Lower lobe of right lung (tissue), 2 donors: ENCODE data around the gene TRIML2. TPM values are rescaled to one million over a fixed set of nuclear protein-coding genes. Genes with fewer than 3 reads are reported as not detected.

Experiments used
- ATAC-seq, 2 donors: fragments of 200-7000 bp; cut with Tn5 transposase; one replicate each; pipeline ENCODE4 v1.9.1; 2020 to 2022; ENCODE audit warnings: mild to moderate bottlenecking in 2 of 2, moderate library complexity in 2 of 2
- DNase-seq: peaks from one replicate; pipeline ENCODE4 v3.0.0-alpha.2; 2020
- H3K27ac ChIP-seq: fragments of 200-600 bp; one replicate; pipeline ENCODE4 v1.8.0; 2022
- H3K27me3 ChIP-seq: fragments of 200-600 bp; one replicate; pipeline ENCODE4 v1.8.0; 2022; ENCODE audit warnings: low read depth
- H3K36me3 ChIP-seq: fragments of 200-600 bp; one replicate; pipeline ENCODE4 v1.8.0; 2022; ENCODE audit warnings: mild to moderate bottlenecking
- H3K4me1 ChIP-seq: fragments of 200-600 bp; one replicate; pipeline ENCODE4 v1.8.0; 2022
- H3K4me3 ChIP-seq: fragments of 200-600 bp; one replicate; pipeline ENCODE4 v1.8.0; 2022; ENCODE audit warnings: mild to moderate bottlenecking
- H3K9me3 ChIP-seq: fragments of 200-600 bp; one replicate; pipeline ENCODE4 v1.8.0; 2022
- intact Hi-C: fragments of 100-400 bp; cut with DNase I; formaldehyde crosslinking; loops from one replicate; pipeline ENCODE4 v1.11.0; 2022
- total RNA-seq: library from RNA; stranded (reverse); fragmentation: NEBNext Ultra II Directional; extraction: Animal tissue kit (Norgen Biotek cat#: 25700); gene quantifications from one replicate; pipeline ENCODE4 v1.2.1, GENCODE V29; 2021
- TF ChIP-seq, protein P1 (sequence below): fragments of 200-600 bp; IDR thresholded peaks from one replicate; pipeline ENCODE4 v1.8.0; 2022; ENCODE audit warnings: antibody characterized with exemption, mild to moderate bottlenecking
- donor health status: DM: no; HTN: yes; CAD: no; lungs with severe emphysema.

TRIML2 gene
- total RNA-seq, 1 donor from 2014 or later = not detected

DNA sequence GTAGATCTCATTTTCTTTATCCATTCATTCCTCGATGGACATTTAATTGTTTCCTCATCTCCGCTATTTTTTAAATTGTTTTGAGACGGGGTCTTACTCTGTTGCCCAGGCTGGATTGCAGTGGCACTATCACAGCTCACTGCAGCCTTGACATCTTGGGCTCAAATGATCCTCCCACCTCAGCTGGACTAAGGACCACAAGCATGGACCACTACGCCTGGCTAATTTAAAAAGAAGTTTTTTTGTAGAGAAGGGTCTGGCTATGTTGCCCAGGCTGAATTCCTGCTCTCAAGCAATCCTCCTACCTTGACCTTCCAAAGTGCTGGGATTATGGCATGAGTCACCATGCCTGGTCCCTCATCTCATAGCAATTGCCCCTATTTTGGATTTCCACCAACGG, 22.8 kb upstream of the TRIML2 start:
- TF ChIP-seq, protein P1, sequence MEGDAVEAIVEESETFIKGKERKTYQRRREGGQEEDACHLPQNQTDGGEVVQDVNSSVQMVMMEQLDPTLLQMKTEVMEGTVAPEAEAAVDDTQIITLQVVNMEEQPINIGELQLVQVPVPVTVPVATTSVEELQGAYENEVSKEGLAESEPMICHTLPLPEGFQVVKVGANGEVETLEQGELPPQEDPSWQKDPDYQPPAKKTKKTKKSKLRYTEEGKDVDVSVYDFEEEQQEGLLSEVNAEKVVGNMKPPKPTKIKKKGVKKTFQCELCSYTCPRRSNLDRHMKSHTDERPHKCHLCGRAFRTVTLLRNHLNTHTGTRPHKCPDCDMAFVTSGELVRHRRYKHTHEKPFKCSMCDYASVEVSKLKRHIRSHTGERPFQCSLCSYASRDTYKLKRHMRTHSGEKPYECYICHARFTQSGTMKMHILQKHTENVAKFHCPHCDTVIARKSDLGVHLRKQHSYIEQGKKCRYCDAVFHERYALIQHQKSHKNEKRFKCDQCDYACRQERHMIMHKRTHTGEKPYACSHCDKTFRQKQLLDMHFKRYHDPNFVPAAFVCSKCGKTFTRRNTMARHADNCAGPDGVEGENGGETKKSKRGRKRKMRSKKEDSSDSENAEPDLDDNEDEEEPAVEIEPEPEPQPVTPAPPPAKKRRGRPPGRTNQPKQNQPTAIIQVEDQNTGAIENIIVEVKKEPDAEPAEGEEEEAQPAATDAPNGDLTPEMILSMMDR = no peak
- no peak overlapping the region for H3K4me3 ChIP-seq
- no peaks in the 10 kb centered on the region for H3K4me1 ChIP-seq
- no peaks in the 10 kb centered on the region for H3K9me3 ChIP-seq
- H3K36me3 ChIP-seq = no peaks in the 10 kb centered on the region
- no peaks in the 10 kb centered on the region for H3K27me3 ChIP-seq
- no peak overlapping the region for H3K27ac ChIP-seq
- intact Hi-C loops = no loop called here
- no peak for DNase-seq
- no peak for ATAC-seq

DNA sequence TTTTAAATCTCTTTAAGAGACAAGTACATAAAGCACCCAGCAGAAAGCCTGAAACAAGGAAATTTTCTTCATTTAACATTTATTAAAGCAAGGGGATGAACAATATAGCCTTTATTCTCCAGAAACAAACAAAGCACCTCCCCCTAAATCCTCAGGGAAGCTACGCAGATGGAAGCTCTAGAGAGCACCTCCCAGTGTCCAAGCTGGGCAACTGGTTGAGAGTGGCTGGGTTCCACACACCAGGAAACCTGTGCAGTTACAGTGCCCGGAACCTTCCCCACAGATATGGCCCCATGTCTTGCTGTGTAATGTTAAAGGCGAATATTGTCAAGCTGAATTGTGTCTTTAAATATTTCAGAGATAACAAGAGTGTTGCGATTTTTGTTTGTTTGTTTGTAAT, 21.0 kb upstream of the TRIML2 start:
- Histone ChIP-seq H3K9me3 (no peaks in the 10 kb centered on the region), H3K27ac (no peak overlapping the region), H3K4me3 (no peak overlapping the region), H3K36me3 (no peaks in the 10 kb centered on the region), H3K27me3 (no peaks in the 10 kb centered on the region), H3K4me1 (no peaks in the 10 kb centered on the region)
- TF ChIP-seq, protein P1 = no peak
- intact Hi-C loops = no loop called here
- ATAC-seq = no peak
- DNase-seq = no peak

DNA sequence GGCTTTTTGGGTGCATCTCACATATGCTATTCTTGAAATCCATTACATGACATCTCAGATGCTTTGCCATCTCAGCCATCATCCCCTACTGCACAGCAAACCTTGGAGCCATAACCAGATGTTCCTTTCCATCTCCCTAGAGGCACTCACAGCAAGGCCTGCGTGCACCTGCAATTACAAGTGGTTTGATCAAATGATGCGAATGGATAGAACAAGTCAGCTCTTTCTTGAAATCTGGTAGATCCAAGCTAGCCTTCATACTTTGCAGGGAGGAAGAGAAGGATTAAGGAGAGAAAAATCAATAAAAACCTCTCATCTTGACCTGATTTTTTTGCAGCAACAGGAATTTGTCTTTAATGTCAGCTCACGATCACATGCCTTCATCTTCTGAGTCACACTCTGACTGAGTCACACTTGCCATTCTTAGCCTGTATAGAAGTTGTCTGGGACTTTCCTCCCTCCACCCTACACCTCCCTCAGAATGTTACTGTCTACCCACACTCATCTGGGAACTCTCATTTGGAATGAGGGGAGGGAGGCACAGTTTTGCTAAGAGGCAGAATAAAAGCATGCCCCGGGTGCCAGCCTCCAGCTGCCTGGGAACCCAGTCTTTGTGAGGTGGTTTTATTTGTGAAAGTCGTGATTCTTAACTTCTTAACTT, 17.9 kb upstream of the TRIML2 start:
- no peak overlapping the region for H3K27ac ChIP-seq
- intact Hi-C loops = no loop called here
- no peaks in the 10 kb centered on the region for H3K27me3 ChIP-seq
- no peaks in the 10 kb centered on the region for H3K4me1 ChIP-seq
- ATAC-seq (no peak), DNase-seq (no peak)
- H3K9me3 ChIP-seq = no peaks in the 10 kb centered on the region
- TF ChIP-seq, protein P1 = no peak
- no peak overlapping the region for H3K4me3 ChIP-seq
- H3K36me3 ChIP-seq = no peaks in the 10 kb centered on the region

DNA sequence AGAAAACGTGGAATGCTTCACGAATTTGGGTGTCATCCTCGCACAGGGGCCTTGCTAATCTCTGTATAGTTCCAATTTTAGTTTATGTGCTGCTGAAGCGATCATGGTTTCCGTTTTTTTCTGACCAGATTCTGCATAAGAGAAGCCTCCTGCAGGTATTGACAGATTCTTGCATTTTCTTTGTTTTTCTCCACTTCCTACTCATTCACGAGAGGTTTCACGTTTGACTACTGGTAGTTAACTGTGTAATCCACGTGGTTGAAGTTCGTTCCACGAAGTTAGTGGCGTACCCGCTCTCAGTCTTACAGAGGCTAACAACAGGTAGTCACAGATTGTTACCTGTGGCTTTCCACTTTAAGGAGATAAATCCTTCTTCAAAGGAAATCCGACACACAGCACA, 12.1 kb upstream of the TRIML2 start:
- Histone ChIP-seq H3K27me3 (no peaks in the 10 kb centered on the region), H3K4me3 (no peak overlapping the region), H3K27ac (no peak overlapping the region), H3K9me3 (no peaks in the 10 kb centered on the region), H3K4me1 (no peaks in the 10 kb centered on the region), H3K36me3 (no peaks in the 10 kb centered on the region)
- DNase-seq = no peak
- intact Hi-C loops = no loop called here
- ATAC-seq = no peak
- TF ChIP-seq, protein P1 = no peak

DNA sequence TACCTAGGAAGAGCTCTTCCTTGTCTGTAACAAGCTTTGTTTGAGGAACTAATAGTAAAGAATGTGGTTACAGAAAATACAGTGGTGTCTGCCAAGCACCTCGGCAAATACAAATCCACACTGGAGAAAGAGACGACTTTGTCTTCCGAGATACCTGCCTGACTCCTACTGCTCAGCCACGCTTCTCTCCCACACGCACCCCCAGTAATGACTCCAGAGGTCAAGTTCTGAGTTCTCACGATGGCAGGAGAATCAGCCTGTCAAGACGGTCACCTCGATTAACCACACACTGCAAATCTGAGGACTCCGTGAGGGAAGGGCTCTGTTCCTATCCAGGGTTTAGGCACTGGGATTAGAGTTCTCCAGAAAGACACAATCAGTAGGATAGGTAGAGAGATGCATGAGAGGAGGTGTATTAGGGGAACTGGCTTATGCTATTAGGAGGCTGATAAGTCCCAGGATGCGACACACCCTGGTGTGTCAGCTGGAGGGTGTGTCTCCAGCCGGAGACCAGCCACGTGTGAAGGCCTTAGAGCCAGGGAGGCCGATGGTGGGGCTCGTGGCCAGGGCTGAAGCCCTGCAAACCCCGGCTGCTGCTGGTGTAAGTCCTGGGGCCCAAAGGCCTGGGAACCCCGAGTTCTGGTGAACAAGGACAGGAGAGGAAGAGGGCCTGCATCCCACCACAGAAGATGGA, 8.4 kb upstream of the TRIML2 start:
- Histone ChIP-seq H3K4me3 (no peak overlapping the region), H3K36me3 (no peaks in the 10 kb centered on the region), H3K27me3 (no peaks in the 10 kb centered on the region), H3K4me1 (no peaks in the 10 kb centered on the region), H3K27ac (no peak overlapping the region), H3K9me3 (no peaks in the 10 kb centered on the region)
- intact Hi-C loops = no loop called here
- TF ChIP-seq, protein P1 = no peak
- no peak for ATAC-seq
- no peak for DNase-seq
